Activated CD8-positive, alpha-beta memory T cell treated with anti-CD3 and anti-CD28 coated beads, Interleukin-2, amount 50 U/mL, for 48 hours (primary cell): ENCODE data around the gene OSBP2.

Experiments used
- DNase-seq: peaks from one replicate; pipeline ENCODE4 v3.0.0-alpha.2; 2020

The OSBP2 gene

DNA sequence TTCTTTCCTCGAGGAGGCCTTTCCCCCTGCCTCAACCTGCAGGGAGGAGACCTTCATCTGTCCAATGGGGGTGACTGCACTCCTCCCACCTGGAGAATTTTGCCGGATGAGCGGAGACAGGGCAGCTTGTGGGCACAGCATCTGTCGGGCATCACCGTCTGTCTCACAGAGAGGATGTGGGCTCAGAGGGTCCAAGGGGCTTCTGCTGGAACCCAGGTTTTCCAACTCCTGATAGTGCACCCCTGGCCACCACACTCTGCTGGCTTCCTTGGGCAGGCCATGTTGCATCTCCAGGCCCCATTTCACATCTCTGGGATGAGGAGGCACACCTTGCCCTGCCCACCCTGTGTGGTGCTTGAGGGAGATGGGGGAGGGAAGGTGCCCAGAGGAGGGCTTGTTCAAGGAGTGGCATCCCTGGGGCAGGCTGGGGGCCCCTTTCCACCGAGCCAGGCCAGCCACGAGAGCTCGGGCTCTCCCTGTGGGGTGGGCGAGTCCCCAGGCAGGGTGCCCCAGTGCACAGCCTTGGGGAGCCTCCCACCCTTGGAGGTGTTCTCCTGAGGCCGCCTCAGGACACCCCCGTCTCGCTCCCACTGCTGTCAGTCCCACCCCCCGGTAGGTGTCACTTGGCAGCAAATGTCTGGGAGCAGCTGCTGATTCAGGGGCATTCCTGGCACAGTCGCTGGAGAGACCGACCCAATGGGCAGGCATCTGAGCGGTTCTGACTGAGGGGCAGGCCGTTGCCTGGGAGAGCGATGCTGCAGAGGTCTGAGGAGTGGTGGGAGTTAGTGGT lies 189.7 kb downstream of the OSBP2 start:
- DNase-seq, result no peak

DNA sequence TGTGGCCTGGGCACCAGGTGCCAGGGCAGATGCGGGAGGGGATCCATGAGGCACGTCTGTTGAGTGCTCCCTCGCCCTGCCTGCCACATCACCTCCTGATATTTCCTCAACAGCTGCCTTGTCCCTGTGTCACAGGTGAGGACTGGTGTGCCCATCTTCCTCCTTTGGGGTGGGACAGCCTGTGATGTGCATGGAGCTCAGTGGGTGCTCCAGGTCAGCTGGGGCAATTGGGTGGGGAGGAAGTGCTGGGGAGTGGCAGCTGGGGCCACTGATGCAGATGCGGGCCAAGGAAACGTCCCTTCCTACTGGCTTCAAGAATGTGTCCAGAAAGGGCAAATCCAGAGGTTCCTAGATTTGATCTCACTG lies 190.3 kb downstream of the OSBP2 start:
- no peak for DNase-seq

DNA sequence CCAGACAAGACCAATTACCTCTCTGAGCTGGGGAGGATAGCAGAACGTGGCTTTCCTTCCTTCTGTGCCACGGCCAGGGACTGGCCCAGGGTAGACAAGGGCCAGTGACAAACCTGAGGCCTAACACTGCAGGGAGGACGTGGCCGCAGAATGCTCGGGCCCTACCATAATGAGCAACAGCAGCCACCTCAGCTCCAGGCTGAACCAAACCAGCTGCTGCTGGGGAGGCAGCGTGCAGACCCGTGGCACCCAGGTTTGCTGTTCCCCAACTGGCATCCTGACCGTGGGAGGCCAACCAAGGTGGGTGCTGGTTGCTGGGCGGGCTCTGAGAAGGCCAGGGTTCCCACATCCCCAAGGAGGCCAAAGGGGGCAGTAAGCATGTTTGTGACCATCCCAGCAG lies 190.9 kb downstream of the OSBP2 start:
- DNase-seq, result no peak

DNA sequence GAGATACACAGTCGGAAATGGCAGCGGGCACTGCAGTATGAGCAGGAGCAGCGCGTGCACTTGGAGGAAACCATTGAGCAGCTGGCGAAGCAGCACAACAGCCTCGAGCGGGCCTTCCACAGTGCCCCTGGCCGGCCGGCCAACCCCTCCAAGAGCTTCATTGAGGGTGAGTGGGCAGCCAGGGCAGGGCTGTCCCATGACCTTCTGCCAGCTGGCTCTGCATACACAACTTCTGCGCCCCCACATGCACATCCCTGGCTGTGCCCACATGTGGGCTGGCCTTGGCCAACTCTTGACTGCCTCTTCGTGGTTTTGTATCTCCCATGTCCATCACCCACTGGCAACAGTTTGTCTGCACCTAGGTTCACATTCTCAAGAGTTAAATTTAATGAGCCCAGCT lies 192.8 kb downstream of the OSBP2 start:
- DNase-seq, result no peak

DNA sequence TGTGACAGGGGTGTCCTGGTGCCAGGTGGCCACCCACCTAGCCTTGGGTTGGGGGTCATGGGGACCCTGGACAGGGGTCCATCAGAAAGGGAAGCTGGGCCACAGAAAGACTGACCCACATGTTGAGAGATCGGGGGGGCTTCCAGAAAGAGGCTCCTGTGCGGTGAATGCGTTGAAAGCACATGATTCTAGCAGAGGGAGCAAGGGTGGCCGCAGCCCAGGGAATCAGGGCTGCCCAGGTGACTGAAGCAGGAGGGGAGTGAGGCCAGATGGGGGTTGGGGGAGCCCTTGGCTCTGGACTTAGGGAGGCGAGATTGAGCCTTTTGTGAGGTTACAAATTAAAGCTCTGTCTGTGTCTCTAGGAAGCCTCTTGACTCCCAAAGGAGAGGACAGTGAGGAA lies 193.2 kb downstream of the OSBP2 start:
- no peak for DNase-seq

DNA sequence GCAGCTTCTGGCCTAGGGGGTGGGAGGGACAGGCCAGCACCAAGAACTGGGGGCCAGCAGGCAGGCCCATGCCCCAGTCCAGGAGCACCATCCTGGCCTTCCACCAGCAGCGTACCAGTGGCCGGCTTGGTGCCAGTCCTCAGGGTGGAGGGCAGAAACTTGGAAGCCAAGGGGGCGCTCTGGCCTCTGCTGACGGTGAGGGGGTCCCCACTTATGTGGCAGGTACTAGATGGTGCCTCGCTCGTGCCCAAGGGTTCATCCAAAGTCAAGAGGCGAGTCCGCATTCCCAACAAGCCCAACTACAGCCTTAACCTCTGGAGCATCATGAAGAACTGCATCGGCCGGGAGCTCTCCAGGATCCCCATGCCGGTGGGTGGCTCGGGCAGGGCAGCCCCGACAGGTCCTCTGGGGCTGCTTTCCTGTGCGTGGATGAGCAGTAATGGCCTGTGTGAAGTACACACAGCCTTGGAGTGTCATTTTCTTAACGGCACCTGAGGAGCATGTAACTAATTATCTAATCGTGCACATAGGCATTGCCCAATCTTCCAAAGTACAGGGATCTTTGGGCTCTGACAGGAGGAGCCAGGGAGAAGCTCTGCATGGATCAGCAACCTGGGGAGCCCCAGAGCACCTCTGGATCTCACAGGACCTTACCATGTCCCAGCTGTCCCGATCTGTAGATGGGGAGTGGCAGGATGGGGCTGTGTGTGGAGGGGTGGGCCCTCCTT lies 194.8 kb downstream of the OSBP2 start:
- no peak for DNase-seq

DNA sequence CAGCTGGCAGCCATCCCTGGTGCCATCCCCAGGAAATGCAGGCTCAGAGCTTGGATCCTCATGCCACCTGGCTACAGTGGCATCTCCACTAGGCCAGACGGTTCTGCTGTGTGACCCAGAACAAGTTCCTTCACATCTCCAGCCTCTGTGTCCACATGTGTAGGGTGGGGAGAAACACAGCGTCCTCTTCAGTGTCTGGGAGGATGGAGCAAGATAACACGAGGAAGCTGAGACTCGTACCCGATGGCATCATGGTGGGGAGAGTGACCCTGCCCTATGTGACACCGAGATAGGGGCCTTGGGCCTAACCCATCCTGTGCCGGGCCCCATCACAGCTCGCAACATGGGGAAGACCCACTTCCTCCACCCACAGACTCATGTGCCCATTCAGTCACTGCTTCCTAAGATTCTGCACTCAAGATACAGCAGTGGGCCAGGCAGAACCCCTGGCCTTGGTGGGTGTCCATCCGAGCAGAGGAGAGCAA lies 195.4 kb downstream of the OSBP2 start:
- no peak for DNase-seq

DNA sequence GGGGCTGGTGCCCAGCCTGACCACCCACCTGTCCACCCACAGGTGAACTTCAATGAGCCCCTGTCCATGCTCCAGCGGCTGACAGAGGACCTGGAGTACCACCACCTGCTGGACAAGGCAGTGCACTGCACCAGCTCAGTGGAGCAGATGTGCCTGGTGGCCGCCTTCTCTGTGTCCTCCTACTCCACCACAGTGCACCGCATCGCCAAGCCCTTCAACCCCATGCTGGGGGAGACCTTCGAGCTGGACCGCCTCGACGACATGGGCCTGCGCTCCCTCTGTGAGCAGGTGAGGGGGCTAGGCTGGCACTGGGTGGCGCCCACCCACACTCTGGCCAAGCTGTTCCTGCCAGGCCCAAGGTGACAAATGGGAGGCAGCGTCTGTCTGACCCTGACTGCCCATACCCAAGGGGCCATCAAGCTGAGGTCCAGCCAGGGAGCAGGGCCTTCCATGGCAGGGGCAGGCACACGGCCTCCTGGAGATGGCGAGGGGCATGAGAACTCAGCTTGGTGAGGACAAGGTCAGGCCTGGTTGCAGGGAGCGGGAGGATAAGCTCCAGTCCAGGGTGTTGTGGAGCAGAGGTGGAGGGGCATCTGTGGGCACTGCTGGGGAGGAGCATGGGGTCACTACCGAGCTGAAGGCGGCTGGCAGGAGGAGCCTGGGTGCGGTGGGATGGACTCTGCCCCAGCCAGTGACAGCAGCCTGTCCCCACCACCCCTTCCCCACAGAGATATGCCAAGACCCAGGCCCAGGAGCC lies 196.2 kb downstream of the OSBP2 start:
- peak; percentile 70 for DNase-seq

DNA sequence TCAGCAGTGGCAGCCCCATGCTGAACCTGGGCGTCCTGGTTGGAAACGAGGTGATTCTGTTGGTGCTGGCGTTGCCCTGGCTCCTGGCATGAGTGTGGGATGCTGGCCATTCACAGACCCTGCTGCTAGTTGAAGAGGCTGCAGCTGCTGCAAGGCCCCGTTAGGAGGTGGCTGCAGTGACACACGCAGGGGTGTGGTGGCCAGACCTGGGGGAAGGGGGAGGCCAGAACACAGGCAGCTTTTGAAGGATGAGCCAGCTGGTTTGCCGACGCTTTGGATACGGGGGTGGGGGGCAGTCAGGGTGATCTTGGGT lies 196.7 kb downstream of the OSBP2 start:
- DNase-seq, result no peak

DNA sequence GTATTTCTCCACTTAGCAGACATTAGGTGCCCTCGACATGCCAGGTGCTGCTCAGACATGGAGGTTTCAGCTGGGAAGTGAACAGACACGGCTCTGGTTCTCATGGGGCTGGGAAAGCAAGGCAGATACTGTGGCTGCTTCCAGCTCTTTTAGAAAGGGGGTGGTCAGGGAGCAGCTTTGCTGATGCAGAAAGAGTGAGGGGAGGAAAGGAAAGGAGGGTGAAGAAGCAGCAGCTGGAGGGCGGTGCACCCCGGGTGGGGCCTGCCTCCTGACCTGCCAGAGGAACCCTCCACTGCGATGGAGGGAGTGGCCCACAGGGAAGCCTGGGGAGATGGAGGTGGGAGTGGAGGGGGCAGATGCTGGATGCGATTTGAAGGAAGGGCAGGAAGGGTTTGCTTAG lies 197.1 kb downstream of the OSBP2 start:
- no peak for DNase-seq

DNA sequence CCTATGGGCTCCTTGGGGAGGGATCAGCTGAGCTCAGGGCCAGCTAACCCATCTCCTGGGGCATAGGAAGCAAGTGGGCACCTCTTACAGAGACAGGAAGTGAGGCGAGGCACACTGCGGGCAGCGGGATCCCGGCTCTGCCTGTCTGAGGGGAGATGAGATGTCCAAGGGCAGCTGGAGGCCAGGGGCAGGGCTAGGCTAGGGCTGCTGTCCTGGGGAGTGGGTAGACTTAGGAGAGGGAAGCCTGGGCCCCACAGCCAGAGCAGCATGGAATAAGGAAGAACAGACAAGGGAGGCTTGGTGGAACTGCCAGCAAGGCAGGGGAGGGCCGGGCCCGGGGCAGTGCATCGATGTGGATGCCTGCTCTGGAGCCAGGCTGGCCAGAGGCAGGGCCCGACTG lies 197.6 kb downstream of the OSBP2 start:
- DNase-seq, result no peak

DNA sequence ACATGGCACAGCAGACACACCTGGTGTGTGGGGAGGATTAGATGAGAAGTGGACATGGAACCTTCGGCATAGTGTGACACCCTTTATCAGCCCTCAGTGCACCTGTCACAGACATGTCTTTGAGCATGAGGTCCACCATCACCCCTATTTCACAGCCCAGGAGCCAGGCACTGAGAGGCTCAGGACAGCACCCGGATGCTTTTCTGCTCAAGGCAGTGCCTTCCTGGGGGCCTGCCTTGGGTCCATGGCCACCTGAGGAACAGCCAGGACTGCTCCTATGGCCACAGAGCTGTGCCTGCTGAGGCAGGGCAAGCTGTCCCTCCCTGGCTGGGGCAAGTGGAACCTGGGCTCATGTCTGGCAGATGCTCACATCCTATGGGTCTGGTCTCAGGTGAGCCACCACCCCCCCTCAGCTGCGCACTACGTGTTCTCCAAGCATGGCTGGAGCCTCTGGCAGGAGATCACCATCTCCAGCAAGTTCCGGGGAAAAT lies 198.1 kb downstream of the OSBP2 start:
- DNase-seq, result no peak

DNA sequence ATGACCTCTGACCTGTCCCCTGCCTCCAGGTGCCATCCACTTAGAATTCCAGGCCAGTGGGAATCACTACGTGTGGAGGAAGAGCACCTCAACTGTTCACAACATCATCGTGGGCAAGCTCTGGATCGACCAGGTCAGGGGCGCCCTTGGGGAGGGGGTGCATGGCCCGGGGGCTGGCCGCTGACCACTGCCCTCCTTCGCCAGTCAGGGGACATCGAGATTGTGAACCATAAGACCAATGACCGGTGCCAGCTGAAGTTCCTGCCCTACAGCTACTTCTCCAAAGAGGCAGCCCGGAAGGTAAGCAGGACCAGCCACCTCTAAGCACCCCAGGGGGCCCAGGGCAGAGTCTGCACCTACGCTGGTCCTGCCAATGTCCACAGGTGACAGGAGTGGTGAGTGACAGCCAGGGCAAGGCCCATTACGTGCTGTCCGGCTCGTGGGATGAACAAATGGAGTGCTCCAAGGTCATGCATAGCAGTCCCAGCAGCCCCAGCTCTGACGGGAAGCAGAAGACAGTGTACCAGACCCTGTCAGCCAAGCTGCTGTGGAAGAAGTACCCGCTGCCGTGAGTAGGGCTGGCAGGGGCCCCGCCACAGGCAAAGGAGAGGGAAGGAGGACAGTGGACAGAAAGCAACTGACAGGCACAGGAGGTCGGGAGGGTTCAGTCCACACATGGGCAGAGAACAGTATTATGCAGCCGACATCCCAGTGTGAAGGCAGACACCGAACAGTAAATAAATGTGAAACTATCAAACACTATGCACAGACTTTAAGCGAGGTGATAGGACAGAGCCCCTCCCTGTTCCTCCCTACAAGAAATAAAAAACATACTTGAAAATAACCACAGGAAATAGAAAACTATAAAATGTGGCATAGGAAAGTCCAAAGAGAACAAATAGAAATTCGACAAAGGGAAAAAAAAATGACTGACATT lies 199.0 kb downstream of the OSBP2 start:
- DNase-seq, result no peak

DNA sequence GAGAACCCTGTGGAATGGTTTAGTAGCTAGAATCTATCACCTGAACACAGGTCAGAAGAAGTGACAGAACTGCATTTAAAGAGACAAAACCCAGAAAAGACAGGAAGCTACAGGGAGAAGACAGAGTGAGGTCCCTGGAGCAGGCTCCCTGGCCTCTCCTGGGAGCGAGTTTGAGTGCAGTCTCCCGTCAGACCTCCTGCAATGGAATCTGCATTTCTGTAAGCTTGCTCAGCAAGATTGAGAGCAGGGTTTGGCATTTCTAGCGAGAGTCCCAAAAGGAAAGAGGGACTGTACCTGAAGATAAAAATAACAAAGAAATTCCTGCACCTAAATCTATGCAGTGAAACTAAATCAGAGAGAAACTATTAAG lies 199.7 kb downstream of the OSBP2 start:
- no peak for DNase-seq

DNA sequence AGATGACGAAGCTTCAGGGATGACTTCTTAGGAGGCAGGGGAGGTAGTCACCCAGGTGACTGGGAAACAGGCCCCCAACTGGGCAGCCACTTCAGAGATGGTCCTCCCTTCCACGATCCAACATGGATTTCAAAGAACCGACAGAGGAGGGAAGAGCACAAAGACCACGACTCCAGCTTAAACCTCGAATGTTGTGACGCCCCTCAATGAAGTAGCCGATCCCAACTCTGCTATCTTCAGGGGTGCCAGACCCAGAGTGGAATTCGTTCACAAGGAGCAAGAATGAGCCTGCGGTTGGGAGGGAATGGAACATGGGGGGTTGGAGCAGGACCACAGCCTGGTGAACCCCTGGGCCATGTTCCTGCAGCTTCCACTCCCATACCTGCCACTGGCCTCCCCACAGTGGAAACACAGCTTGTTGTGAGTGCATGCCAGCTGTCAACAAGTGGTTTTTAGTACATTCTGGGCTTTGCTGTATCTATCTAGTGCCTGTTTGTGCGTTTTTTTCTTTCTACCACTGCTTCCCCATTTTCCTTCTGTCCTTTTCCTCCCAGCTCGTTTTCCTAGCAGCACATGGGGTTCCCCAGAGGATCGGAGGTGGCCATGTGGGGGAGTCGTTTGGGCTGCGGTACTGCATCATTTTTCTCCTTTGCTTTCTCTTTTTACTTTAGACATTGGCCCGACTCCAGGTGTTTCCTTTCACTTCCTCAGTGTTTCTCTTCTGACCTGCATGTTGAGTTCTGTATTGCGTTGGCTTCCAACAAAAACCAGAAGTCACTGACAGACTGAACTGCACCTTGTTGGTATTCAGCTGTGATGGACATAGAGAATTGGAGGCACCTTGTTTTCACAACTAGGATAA lies 208.1 kb downstream of the OSBP2 start:
- peak; percentile 26 for DNase-seq

DNA sequence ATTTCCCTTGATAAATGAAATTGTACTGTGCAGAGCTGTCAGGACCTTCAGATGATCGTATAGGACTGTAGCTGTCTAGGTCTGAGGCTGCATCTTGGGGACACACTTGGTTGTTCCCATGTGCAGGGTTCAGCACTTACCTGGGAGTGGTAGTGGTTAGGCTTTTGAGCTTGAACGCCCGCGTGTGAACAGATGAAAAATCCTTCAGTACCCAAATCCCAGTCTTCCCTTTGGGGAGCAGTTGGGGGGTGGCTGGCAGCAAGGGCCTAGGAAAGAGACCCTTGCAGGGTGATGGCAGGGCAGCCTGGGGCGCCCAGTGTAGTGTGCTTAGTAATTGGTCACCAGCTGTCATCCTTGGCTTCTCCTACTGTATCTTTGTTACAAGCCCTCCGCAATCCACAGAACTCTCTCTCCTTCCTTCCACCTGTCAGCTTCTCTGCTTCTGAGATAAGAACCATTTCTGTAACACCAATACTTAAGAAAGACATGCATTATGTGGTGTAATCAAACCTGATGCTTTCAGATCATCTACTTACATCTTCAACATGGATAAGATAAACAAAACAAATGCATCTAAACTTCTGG lies 209.3 kb downstream of the OSBP2 start:
- DNase-seq, result peak; percentile 20

DNA sequence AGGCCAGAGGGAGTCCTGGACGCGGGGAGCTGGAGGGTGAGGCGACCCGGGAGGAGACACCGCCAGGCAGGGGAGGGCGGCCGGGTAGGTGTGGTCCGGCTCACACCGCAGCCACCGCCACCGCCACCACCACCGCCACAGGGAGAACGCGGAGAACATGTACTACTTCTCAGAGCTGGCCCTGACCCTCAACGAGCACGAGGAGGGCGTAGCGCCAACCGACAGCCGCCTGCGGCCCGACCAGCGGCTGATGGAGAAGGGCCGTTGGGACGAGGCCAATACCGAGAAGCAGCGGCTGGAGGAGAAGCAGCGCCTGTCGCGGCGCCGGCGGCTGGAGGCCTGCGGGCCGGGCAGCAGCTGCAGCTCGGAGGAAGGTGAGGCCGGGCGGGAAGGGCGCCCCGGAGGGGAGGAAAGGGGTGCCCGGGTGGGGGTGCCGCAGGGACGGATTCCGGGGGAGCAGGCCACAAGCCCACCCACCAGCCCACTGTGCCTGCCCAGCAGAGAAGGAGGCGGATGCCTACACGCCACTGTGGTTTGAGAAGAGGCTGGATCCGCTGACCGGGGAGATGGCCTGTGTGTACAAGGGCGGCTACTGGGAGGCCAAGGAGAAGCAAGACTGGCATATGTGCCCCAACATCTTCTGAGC lies 211.1 kb downstream of the OSBP2 start:
- peak; percentile 26 for DNase-seq

DNA sequence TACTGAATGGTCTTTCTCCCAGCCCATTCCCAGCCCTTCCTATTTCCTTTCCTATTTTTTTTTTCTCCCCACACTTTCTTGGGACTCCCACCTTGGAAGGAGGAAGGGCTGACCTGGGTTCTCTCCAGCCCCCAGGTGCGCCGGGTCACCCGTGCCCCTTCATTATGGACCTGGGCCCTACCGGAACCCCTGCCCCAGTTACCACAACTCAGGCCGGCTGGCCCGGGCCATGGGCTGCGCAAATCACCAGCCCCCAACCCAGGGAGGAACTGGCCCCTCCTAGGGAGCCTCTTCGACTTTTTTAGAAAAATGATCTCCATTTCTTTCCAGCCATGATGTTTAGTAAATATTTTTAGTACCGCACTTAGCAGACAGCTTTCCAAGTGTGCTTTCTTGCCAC lies 211.7 kb downstream of the OSBP2 start:
- DNase-seq, result peak; percentile 28

DNA sequence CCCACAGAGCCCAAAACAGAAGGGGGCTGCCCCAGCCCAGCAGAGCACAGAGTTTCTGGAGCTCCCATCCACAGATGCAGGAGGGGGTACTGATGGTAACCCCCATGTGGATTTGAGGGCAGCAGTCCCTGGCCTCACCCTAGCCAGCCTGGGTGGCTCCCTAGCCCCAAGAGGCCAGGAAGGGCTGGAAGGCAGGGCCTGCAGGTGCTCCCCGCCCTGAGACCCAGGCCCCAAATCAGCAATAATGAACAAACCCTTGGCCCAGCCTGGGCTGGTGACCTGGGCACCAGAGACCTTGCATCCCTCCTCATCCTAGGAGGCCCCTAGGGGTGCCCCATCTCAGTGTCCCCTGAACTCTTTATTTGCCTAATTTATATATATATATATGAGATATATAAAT lies 212.3 kb downstream of the OSBP2 start:
- DNase-seq, result peak; percentile 42

DNA sequence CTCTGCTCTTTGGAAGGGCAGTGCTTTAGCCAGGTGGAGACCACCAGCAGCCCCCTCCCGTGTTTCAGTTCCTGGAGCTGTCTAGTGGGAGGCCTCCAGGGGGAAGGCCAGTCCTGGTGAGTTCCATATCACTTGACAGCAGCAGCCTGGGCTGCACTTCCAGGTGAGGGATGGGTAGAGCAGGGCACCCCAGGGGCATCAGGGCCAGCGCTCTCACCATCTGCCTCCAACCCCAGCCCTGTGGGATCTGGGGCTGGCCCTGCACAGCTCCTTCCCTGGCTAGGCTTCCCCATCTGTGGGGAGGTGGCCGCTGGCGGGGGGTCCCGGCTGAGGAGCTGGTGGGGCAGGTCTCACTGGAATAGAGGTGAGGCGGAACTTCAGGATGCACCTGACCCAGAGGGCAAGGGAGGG lies 213.4 kb downstream of the OSBP2 start:
- DNase-seq, result peak; percentile 18

DNA sequence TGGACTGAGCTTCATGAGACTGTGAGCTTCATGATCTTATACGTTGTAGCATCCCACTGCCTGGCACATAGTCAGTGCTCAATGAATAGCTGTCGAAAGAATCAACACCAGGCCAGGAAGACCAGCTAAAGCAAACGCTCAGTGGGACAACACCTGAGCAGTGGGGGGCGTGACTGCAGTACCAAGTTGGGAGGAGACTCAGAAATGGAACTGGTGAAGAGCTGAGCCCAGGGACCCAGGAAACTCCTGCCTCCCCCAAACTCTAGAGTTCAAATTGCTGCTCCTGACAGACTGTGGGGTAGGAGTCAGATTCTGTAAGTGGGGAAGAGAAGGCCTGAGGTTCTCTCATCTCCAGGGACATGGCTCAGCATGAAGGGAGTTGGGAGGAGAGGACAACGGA lies 214.6 kb downstream of the OSBP2 start:
- peak; percentile 23 for DNase-seq
